Esophagus squamous epithelium (tissue), 5 donors: ENCODE data around the gene SPRTN. TPM values are rescaled to one million over a fixed set of nuclear protein-coding genes. Genes with fewer than 3 reads are reported as not detected.

ENCODE experiments used
- DNase-seq: peaks from one replicate; lab custom pipeline; 2025; lab: John Stamatoyannopoulos, UW
- H3K27ac ChIP-seq, 4 donors: fragments of 200-600 bp; sonication (generic); one replicate each; pipeline ENCODE4 v1.5.1; 2016 to 2019; ENCODE audit warnings: mild to moderate bottlenecking in 1 of 4
- H3K27me3 ChIP-seq, 4 donors: fragments of 200-600 bp; sonication (generic); 1 replicate in 3 of 4; 2 replicates in 1 of 4; pipeline versions ENCODE4 v1.5.1 to v1.6.0; 2017 to 2021; ENCODE audit warnings: antibody characterized with exemption in 1 of 4
- H3K36me3 ChIP-seq, 3 donors: fragments of 200-600 bp; sonication (generic); one replicate each; pipeline ENCODE4 v1.5.1; 2016 to 2019
- H3K4me1 ChIP-seq, 3 donors: fragments of 200-600 bp; sonication (generic); one replicate each; pipeline ENCODE4 v1.5.1; 2017 to 2019
- H3K4me3 ChIP-seq, 4 donors: fragments of 200-600 bp; sonication (generic); 1 replicate in 3 of 4; 2 replicates in 1 of 4; pipeline ENCODE4 v1.5.1; 2016 to 2019; ENCODE audit warnings: mild to moderate bottlenecking in 2 of 4, moderate library complexity in 1 of 4
- H3K9me3 ChIP-seq, 3 donors: fragments of 200-600 bp; sonication (generic); one replicate each; pipeline ENCODE4 v1.5.1; 2016 to 2019
- POLR2A ChIP-seq, 4 donors: fragments of 450-650 bp; IDR thresholded peaks; one replicate each; pipeline ENCODE4 v1.6.1; 2017; ENCODE audit warnings: antibody characterized with exemption in 4 of 4, mild to moderate bottlenecking in 4 of 4, moderate library complexity in 3 of 4
- whole genome bisulfite sequencing, 2 donors: methylation state at CpG; one replicate each; pipeline ENCODE4 v1.1.5; 2018; 5-methylcytosine and 5-hydroxymethylcytosine counted together
- intact Hi-C: fragments of 100-400 bp; cut with DNase I; formaldehyde crosslinking; loops from one replicate; pipeline ENCODE4 v1.15.0; 2022
- total RNA-seq, 4 donors: library from RNA; depleted of rRNA; stranded (reverse); fragments of >200 nt; gene quantifications; one replicate each; pipeline ENCODE4 v1.1.0, GENCODE V29; 2016
- TF ChIP-seq, protein P1 (sequence below), 6 experiments: fragments of 450-650 bp in 4 of 6; fragments of 200-600 bp in 2 of 6; sonication (generic) in 2 of 6; IDR thresholded peaks; one replicate each; pipeline ENCODE4 v1.5.1; 2016 to 2019; ENCODE audit warnings: antibody characterized with exemption in 6 of 6, mild to moderate bottlenecking in 4 of 6, moderate library complexity in 4 of 6
- donor health status: DM: yes; HTN: yes; CAD: no.

Gene SPRTN
- total RNA-seq, 4 donors from 2014 or later: 10.9 to 22.9 (median 16.9) TPM

DNA sequence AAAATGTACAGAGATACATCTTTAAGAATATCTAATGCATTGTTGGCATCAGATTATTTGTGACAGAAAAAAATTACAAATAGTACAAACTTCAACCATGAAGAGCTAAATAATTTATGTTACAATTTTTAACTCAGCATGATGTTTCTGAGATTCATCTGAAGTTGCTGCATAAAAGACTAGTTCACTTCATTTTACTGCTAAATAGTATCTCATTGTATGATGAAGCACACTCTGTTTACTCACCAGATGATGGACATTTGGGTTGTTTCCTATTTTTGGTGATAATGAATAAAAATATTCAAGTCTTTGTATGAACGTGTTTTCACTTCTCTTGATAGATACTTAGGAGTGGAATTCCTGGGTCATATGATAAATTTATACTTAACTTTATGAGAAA, 63.4 kb downstream of the SPRTN start:
- WGBS, 2 donors: 0 to 62% methylated on average over 1 of the region's 1 CpG
- peaks cover 0 to 35% (median 0%) of the 10 kb centered on the region in 3 donors for H3K4me1 ChIP-seq

DNA sequence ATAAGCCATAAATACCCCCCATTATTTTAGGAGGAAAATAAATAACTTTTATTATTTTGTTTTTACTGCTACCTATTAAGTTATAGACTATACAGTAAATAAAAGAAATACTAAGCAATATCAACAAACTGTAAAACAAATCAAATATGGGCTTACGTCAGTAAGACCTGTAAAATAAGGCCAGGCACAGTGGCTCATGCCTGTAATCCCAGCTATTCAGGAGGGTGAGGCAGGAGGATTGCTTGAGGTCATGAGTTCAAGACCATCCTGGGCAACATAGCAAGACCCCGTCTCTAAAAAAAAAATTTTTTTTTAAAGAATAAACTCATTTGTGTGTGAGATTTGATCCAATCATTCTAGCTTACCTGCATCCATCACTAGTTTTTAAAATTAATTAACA, 66.2 kb downstream of the SPRTN start:
- Histone ChIP-seq H3K36me3 (no peaks in the 10 kb centered on the region), H3K27ac (no peak overlapping the region), H3K4me1 (peaks cover 0 to 43% (median 20%) of the 10 kb centered on the region in 3 donors), H3K4me3 (no peak overlapping the region), H3K9me3 (no peaks in the 10 kb centered on the region), H3K27me3 (no peaks in the 10 kb centered on the region)
- no peak for DNase-seq
- 68 to 95% methylated on average over 2 of the region's 2 CpGs for WGBS, 2 donors
- intact Hi-C loops: no loop called here
- TF ChIP-seq POLR2A (IDR thresholded peaks at IDR 0.05): no peak

More for the DNA sequence above, 63.4 kb downstream of the SPRTN start:
- Histone ChIP-seq H3K27ac (no peak overlapping the region), H3K27me3 (no peaks in the 10 kb centered on the region), H3K4me3 (no peak overlapping the region), H3K36me3 (no peaks in the 10 kb centered on the region), H3K9me3 (no peaks in the 10 kb centered on the region)
- TF ChIP-seq, protein P1, sequence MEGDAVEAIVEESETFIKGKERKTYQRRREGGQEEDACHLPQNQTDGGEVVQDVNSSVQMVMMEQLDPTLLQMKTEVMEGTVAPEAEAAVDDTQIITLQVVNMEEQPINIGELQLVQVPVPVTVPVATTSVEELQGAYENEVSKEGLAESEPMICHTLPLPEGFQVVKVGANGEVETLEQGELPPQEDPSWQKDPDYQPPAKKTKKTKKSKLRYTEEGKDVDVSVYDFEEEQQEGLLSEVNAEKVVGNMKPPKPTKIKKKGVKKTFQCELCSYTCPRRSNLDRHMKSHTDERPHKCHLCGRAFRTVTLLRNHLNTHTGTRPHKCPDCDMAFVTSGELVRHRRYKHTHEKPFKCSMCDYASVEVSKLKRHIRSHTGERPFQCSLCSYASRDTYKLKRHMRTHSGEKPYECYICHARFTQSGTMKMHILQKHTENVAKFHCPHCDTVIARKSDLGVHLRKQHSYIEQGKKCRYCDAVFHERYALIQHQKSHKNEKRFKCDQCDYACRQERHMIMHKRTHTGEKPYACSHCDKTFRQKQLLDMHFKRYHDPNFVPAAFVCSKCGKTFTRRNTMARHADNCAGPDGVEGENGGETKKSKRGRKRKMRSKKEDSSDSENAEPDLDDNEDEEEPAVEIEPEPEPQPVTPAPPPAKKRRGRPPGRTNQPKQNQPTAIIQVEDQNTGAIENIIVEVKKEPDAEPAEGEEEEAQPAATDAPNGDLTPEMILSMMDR (IDR thresholded peaks at IDR 0.05): no peak
- TF ChIP-seq POLR2A (IDR thresholded peaks at IDR 0.05): no peak
- intact Hi-C loops: no loop called here
- no peak for DNase-seq

Other genes with a start within 250 kb of the SPRTN start
- gene TRIM67, start 176.2 kb upstream of the SPRTN start, total RNA-seq: not detected
- 10 to 100 TPM; 14.9 to 44.0 (median 25.2) TPM for gene GNPAT, start 97.1 kb upstream of the SPRTN start, total RNA-seq
- gene EXOC8, start 441 bp upstream of the SPRTN start, total RNA-seq: 10 to 100 TPM; 10.6 to 12.8 (median 11.7) TPM
- gene EGLN1, start 84.0 kb downstream of the SPRTN start, total RNA-seq: 10 to 100 TPM; 21.8 to 36.0 (median 28.7) TPM
- 10 to 100 TPM; 11.6 to 28.4 (median 22.3) TPM for gene TSNAX, start 190.4 kb downstream of the SPRTN start, total RNA-seq